DND-41 (cell line): ENCODE data around the gene OR2AT4.
"Not testable (repeated sequence)": the region's sequence is repeated elsewhere in the genome, so short reads cannot be mapped to it uniquely, and the experiment has no call there.

Source experiments
- ATAC-seq: fragments of 200-7000 bp; cut with Tn5 transposase; 3 replicates; pipeline ENCODE4 v1.9.1; 2021; ENCODE audit warnings: low read depth; ENCODE audit not compliant: insufficient read depth
- DNase-seq: peaks from one replicate; pipeline ENCODE4 v3.0.0-alpha.2; 2020
- H2AFZ ChIP-seq: 2 replicates; pipeline ENCODE4 v1.6.0; 2012; ENCODE audit warnings: low read depth, low read length
- H3K27ac ChIP-seq: 2 replicates; pipeline ENCODE4 v1.5.1; 2012; ENCODE audit warnings: low read length, inconsistent platforms
- H3K27me3 ChIP-seq: fragments of 200-600 bp; sonication (generic); 2 replicates; pipeline ENCODE4 v1.6.0; 2012; ENCODE audit warnings: low read length, mild to moderate bottlenecking, inconsistent platforms; ENCODE audit not compliant: insufficient read depth, poor library complexity
- H3K36me3 ChIP-seq: 2 replicates; pipeline ENCODE4 v1.5.1; 2012; ENCODE audit warnings: low read length, inconsistent platforms; ENCODE audit not compliant: insufficient read depth
- H3K4me1 ChIP-seq: 2 replicates; pipeline ENCODE4 v1.5.1; 2012; ENCODE audit warnings: mild to moderate bottlenecking, low read length; ENCODE audit not compliant: insufficient read depth
- H3K4me2 ChIP-seq: 2 replicates; pipeline ENCODE4 v1.6.0; 2012; ENCODE audit warnings: mild to moderate bottlenecking, moderate library complexity, low read length, inconsistent platforms; ENCODE audit not compliant: insufficient read depth
- H3K4me3 ChIP-seq, 2 experiments: fragments of 200-600 bp in 1 of 2; shearing (Covaris generic) in 1 of 2; 2 replicates each; pipeline ENCODE4 v1.5.1; 2012 to 2016; ENCODE audit warnings: inconsistent platforms in 2 of 2, low read length in 2 of 2, mild to moderate bottlenecking in 2 of 2, low read depth in 1 of 2, moderate library complexity in 1 of 2
- H3K79me2 ChIP-seq: 2 replicates; pipeline ENCODE4 v1.6.0; 2012; ENCODE audit warnings: low read length, inconsistent platforms; ENCODE audit not compliant: insufficient read depth
- H3K9ac ChIP-seq: 2 replicates; pipeline ENCODE4 v1.6.0; 2012; ENCODE audit warnings: low read depth, mild to moderate bottlenecking, inconsistent platforms, low read length, moderate library complexity
- H3K9me3 ChIP-seq: 2 replicates; pipeline ENCODE4 v1.5.1; 2012; ENCODE audit warnings: low read length, moderate library complexity, mild to moderate bottlenecking, inconsistent platforms; ENCODE audit not compliant: insufficient read depth, severe bottlenecking
- H4K20me1 ChIP-seq: 2 replicates; pipeline ENCODE4 v1.6.0; 2012; ENCODE audit warnings: low read length; ENCODE audit not compliant: insufficient read depth
- CTCF ChIP-seq: IDR thresholded peaks from 2 replicates; pipeline ENCODE4 v1.5.1; 2012; ENCODE audit warnings: borderline replicate concordance, low read length, moderate library complexity, mild to moderate bottlenecking; ENCODE audit not compliant: poor library complexity, severe bottlenecking; ENCODE audit errors: extremely low read depth
- EZH2 ChIP-seq: IDR thresholded peaks from 3 replicates; pipeline ENCODE4 v1.6.1; 2012; ENCODE audit warnings: borderline replicate concordance, low read depth, mild to moderate bottlenecking, moderate library complexity, low read length, inconsistent platforms; ENCODE audit not compliant: severe bottlenecking

Gene OR2AT4

GRCh38 chr11:75051043-75051442, 45.6 kb downstream of the OR2AT4 start:
- Histone ChIP-seq H3K36me3 (no peaks in the 10 kb centered on the region), H3K79me2 (no peaks in the 10 kb centered on the region), H3K27me3 (no peaks in the 10 kb centered on the region), H3K9ac (no peak overlapping the region), H3K27ac (no peak overlapping the region), H4K20me1 (no peaks in the 10 kb centered on the region), H3K4me3 (no peak overlapping the region), H2AFZ (no peak overlapping the region), H3K9me3 (peaks cover 8% of the 10 kb centered on the region), H3K4me2 (no peak overlapping the region), H3K4me1 (no peaks in the 10 kb centered on the region)
- TF ChIP-seq EZH2 (no peak), CTCF (no peak)
- no peak for DNase-seq
- ATAC-seq: no peak

- no peak for DNase-seq
- no peaks in the 10 kb centered on the region for H3K27me3 ChIP-seq
- H4K20me1 ChIP-seq: no peaks in the 10 kb centered on the region
- no peak overlapping the region for H3K4me2 ChIP-seq
- H3K9me3 ChIP-seq: peaks cover 8% of the 10 kb centered on the region
- TF ChIP-seq EZH2 (no peak), CTCF (no peak)
- no peak overlapping the region for H3K4me3 ChIP-seq
- H3K79me2 ChIP-seq: no peaks in the 10 kb centered on the region
- H3K36me3 ChIP-seq: no peaks in the 10 kb centered on the region
- no peak overlapping the region for H3K27ac ChIP-seq
- no peaks in the 10 kb centered on the region for H3K4me1 ChIP-seq
- H3K9ac ChIP-seq: no peak overlapping the region
- no peak for ATAC-seq
- H2AFZ ChIP-seq: no peak overlapping the region
These were observed 46.2 kb downstream of the OR2AT4 start for GRCh38 chr11:75050516-75050915.

GRCh38 chr11:75049501-75050266, 47.0 kb downstream of the OR2AT4 start:
- H3K4me1 ChIP-seq, H3K27me3 ChIP-seq, H3K4me3 ChIP-seq, H3K9me3 ChIP-seq, H3K79me2 ChIP-seq, DNase-seq, H3K36me3 ChIP-seq, H3K27ac ChIP-seq, H3K9ac ChIP-seq, H2AFZ ChIP-seq, H3K4me2 ChIP-seq, ATAC-seq, H4K20me1 ChIP-seq: not testable (repeated sequence)

- H3K4me1 ChIP-seq: no peaks in the 10 kb centered on the region
- H3K27me3 ChIP-seq: no peaks in the 10 kb centered on the region
- H3K9ac ChIP-seq: no peak overlapping the region
- no peaks in the 10 kb centered on the region for H3K79me2 ChIP-seq
- DNase-seq (no peak), ATAC-seq (no peak)
- H3K4me2 ChIP-seq: no peak overlapping the region
- no peaks in the 10 kb centered on the region for H3K9me3 ChIP-seq
- H2AFZ ChIP-seq: no peak overlapping the region
- TF ChIP-seq EZH2: no peak
- TF ChIP-seq CTCF: no peak
- no peak overlapping the region for H3K4me3 ChIP-seq
- H3K36me3 ChIP-seq: no peaks in the 10 kb centered on the region
- no peak overlapping the region for H3K27ac ChIP-seq
- H4K20me1 ChIP-seq: no peaks in the 10 kb centered on the region
These were observed 49.5 kb downstream of the OR2AT4 start for GRCh38 chr11:75047191-75047590.

DNA sequence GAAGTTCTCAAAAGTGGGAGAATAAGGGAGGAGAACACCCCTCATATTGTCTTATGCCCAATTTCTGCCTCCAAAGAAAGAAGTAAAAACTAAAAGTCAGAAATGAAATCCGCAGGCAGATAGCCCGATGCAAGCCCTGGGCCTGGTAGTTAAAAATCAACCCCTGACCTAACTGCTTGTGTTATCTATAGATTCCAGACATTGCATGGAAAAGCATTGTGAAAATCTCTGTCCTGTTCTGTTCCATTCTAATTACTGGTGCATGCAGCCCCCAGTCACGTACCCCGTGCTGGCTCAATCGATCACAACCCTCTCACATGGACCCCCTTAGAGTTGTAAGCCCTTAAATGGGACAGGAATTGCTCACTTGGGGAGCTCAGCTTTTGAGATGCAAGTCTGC, 50.0 kb downstream of the OR2AT4 start:
- H3K27me3 ChIP-seq, H2AFZ ChIP-seq, H3K9ac ChIP-seq, H3K4me3 ChIP-seq, H4K20me1 ChIP-seq, ATAC-seq, H3K4me1 ChIP-seq, H3K9me3 ChIP-seq, H3K4me2 ChIP-seq, DNase-seq, H3K36me3 ChIP-seq, H3K27ac ChIP-seq, H3K79me2 ChIP-seq: not testable (repeated sequence)
